PC-3 (cell line): ENCODE results near the gene RFESD.

Experiments
- EZH2 ChIP-seq: fragments of 300-600 bp; sonication (generic); IDR thresholded peaks from one replicate; pipeline ENCODE4 v1.6.1; 2017; ENCODE audit warnings: antibody characterized with exemption, mild to moderate bottlenecking, low read length; ENCODE audit not compliant: unreplicated experiment
- EZH2phosphoT487 ChIP-seq: fragments of 300-600 bp; sonication (generic); IDR thresholded peaks from 2 replicates; pipeline ENCODE4 v1.6.1; 2018; ENCODE audit warnings: mild to moderate bottlenecking, antibody characterized with exemption, low read length, borderline replicate concordance
- TF ChIP-seq, protein P1 (sequence below): fragments of 300-600 bp; sonication (generic); conservative IDR thresholded peaks from 2 replicates; pipeline ENCODE4 v1.5.1; 2017; ENCODE audit warnings: antibody characterized with exemption, low read depth, mild to moderate bottlenecking, low read length

DNA sequence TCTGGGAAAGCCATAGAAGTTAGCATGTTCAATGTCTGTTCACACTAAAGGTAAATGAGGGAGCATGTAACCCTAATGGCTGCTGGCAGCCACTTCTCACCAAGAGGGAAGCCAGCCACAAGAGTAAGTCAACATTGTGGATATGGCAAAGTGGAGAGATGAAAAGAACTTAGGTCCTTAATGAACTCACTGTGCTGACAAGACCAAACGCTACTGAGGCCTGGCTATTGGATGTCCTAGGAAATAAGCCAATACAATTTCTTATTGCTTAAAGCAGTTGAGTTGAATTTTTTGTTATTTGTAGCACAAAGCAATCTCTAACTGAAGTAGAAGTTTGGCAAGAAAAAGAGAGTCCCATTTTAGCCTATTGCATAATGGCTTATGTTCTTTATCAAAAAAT is 19.9 kb upstream of the RFESD start:
- TF ChIP-seq, protein P1, sequence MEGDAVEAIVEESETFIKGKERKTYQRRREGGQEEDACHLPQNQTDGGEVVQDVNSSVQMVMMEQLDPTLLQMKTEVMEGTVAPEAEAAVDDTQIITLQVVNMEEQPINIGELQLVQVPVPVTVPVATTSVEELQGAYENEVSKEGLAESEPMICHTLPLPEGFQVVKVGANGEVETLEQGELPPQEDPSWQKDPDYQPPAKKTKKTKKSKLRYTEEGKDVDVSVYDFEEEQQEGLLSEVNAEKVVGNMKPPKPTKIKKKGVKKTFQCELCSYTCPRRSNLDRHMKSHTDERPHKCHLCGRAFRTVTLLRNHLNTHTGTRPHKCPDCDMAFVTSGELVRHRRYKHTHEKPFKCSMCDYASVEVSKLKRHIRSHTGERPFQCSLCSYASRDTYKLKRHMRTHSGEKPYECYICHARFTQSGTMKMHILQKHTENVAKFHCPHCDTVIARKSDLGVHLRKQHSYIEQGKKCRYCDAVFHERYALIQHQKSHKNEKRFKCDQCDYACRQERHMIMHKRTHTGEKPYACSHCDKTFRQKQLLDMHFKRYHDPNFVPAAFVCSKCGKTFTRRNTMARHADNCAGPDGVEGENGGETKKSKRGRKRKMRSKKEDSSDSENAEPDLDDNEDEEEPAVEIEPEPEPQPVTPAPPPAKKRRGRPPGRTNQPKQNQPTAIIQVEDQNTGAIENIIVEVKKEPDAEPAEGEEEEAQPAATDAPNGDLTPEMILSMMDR, result no peak
- no peak for TF ChIP-seq EZH2
- TF ChIP-seq EZH2phosphoT487, result no peak
